ENCODE measurements around the gene RESF1. TPM values are rescaled to one million over a fixed set of nuclear protein-coding genes. Genes with fewer than 3 reads are reported as not detected.

Gene RESF1
- total RNA-seq, 1 experiment from 2014 or later = 172 TPM

DNA sequence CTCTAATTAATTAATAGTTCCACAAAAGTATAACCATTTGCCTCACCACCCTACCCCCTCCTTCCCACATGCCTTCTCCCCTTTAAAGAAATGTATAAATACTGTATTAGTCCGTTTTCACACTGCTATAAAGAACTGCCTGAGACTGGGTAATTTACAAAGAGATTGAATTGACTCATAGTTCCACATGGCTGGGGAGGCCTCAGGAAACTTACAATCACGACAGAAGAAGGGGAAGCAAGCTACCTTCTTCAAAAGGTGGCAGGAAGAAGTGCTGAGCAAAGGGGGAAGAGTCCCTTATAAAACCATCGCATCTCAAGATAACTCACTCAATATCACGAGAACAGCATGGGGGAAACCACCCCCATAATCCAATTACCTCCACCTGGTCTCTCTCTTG is 8.2 kb upstream of the RESF1 start:
- no peaks in the 10 kb centered on the region for H3K23me2 ChIP-seq (ENCODE audit: insufficient read length, low read depth, low read length, poor library complexity, severe bottlenecking)
- no peak overlapping the region for H2BK20ac ChIP-seq (ENCODE audit: low read depth, low read length, poor library complexity, severe bottlenecking)
- H3K9me3 ChIP-seq (ENCODE audit: control insufficient read depth, low read depth, low read length) = no peaks in the 10 kb centered on the region
- H2AFZ ChIP-seq (ENCODE audit: low read length) = no peak overlapping the region
- H4K20me1 ChIP-seq (ENCODE audit: control insufficient read depth, insufficient read depth, insufficient read length) = no peaks in the 10 kb centered on the region
- no peaks in the 10 kb centered on the region for H3K27me3 Mint-ChIP-seq (ENCODE audit: low read depth)
- no peak overlapping the region for H3K4me3 Mint-ChIP-seq
- H3K18ac ChIP-seq (ENCODE audit: insufficient read length, low read depth, low read length) = no peak overlapping the region
- no peaks in the 10 kb centered on the region for H3K79me1 ChIP-seq (ENCODE audit: insufficient read depth, low read depth, low read length, poor library complexity, severe bottlenecking)
- TF ChIP-seq, protein P1, sequence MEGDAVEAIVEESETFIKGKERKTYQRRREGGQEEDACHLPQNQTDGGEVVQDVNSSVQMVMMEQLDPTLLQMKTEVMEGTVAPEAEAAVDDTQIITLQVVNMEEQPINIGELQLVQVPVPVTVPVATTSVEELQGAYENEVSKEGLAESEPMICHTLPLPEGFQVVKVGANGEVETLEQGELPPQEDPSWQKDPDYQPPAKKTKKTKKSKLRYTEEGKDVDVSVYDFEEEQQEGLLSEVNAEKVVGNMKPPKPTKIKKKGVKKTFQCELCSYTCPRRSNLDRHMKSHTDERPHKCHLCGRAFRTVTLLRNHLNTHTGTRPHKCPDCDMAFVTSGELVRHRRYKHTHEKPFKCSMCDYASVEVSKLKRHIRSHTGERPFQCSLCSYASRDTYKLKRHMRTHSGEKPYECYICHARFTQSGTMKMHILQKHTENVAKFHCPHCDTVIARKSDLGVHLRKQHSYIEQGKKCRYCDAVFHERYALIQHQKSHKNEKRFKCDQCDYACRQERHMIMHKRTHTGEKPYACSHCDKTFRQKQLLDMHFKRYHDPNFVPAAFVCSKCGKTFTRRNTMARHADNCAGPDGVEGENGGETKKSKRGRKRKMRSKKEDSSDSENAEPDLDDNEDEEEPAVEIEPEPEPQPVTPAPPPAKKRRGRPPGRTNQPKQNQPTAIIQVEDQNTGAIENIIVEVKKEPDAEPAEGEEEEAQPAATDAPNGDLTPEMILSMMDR (conservative IDR thresholded peaks at IDR 0.05) = no peak
- no peak overlapping the region for H3K23ac ChIP-seq (ENCODE audit: insufficient read length, low read depth, low read length)
- H2AK5ac ChIP-seq (ENCODE audit: insufficient read length, low read length) = no peak overlapping the region
- H4K5ac ChIP-seq (ENCODE audit: insufficient read length, low read depth, low read length) = no peak overlapping the region
- H3K79me2 ChIP-seq (ENCODE audit: insufficient read depth, low read length) = no peaks in the 10 kb centered on the region
- peaks cover 3 to 17% of the 10 kb centered on the region in 2 experiments for H3K4me1 Mint-ChIP-seq
- no peak overlapping the region for H2BK12ac ChIP-seq (ENCODE audit: insufficient read length, low read depth, low read length)
- H3K9me3 Mint-ChIP-seq = peaks cover 22 to 29% of the 10 kb centered on the region in 2 experiments
- no peak for DNase-seq
- no peak overlapping the region for H3K27ac ChIP-seq (ENCODE audit: insufficient read length, low read depth, low read length)
- H3K14ac ChIP-seq (ENCODE audit: insufficient read depth, low read length) = no peak overlapping the region
- no peaks in the 10 kb centered on the region; the same call in 1 of the 2 replicates for H3K4me1 ChIP-seq (ENCODE audit: insufficient read depth, low read length)
- no peak overlapping the region for H3K4me2 ChIP-seq (ENCODE audit: insufficient read depth, insufficient read length, low read length)
- no peak overlapping the region for H3K27ac Mint-ChIP-seq
- H4K8ac ChIP-seq (replicated peaks; ENCODE audit: insufficient read length, low read depth, low read length) = no peak overlapping the region
- no peak overlapping the region for H3K4ac ChIP-seq (ENCODE audit: low read depth, low read length)
- H2BK15ac ChIP-seq (ENCODE audit: low read depth, low read length) = no peak overlapping the region
- no peak overlapping the region for H2BK120ac ChIP-seq (ENCODE audit: low read depth, low read length, poor library complexity, severe bottlenecking)
- WGBS (ENCODE audit: extremely low coverage, insufficient read length, low lambda C conversion rate) = no CpG with 5 or more reads among the region's 4 CpGs
- H2BK5ac ChIP-seq (ENCODE audit: insufficient read length, low read length) = no peak overlapping the region
- peaks cover 20 to 34% (median 28%) of the 10 kb centered on the region in 3 experiments for H3K36me3 Mint-ChIP-seq (ENCODE audit: insufficient read depth in 1 of 3, low read depth in 3 of 3)
- no peak overlapping the region for H3T11ph ChIP-seq (ENCODE audit: low read length)
- no peaks in the 10 kb centered on the region; the same call in 1 of the 2 replicates for H3K27me3 ChIP-seq (ENCODE audit: insufficient read depth, low read length)
- no peak overlapping the region for H4K91ac ChIP-seq (ENCODE audit: insufficient read length, low read depth, low read length)
- H3K56ac ChIP-seq (ENCODE audit: insufficient read length, low read depth, low read length) = no peak overlapping the region
- no peak overlapping the region for H3K9ac ChIP-seq (ENCODE audit: extremely low read depth, insufficient read length, low read length)
